A204.1 (cell line): Measurements from ENCODE around the gene SLC28A1.

Experiments used
- FAIRE-seq: peaks from 2 replicates; lab custom pipeline; 2012; peaks lifted over from hg19 to GRCh38; lab: Jason Lieb, UNC

SLC28A1 gene

GRCh38 chr15:84886211-84886983, 1.9 kb downstream of the SLC28A1 start:
- FAIRE-seq, result no peak

- FAIRE-seq, result no peak
Measured at GRCh38 chr15:84886984-84887299, 2.5 kb downstream of the SLC28A1 start.

- FAIRE-seq, result no peak
Measured at GRCh38 chr15:84887938-84888337, 3.5 kb downstream of the SLC28A1 start.

GRCh38 chr15:84888639-84889038, 4.2 kb downstream of the SLC28A1 start:
- FAIRE-seq, result no peak

GRCh38 chr15:84889313-84889990, 5.0 kb downstream of the SLC28A1 start:
- FAIRE-seq, result no peak

GRCh38 chr15:84889991-84890669, 5.7 kb downstream of the SLC28A1 start:
- FAIRE-seq, result no peak

- FAIRE-seq, result no peak
Measured at GRCh38 chr15:84890670-84891162, 6.3 kb downstream of the SLC28A1 start.

- FAIRE-seq, result no peak
Measured at GRCh38 chr15:84891339-84891738, 6.9 kb downstream of the SLC28A1 start.

GRCh38 chr15:84892786-84893307, 8.4 kb downstream of the SLC28A1 start:
- FAIRE-seq, result no peak

- no peak for FAIRE-seq
Measured at GRCh38 chr15:84893607-84894006, 9.1 kb downstream of the SLC28A1 start.

GRCh38 chr15:84894736-84895425, 10.4 kb downstream of the SLC28A1 start:
- no peak for FAIRE-seq

- no peak for FAIRE-seq
Measured at GRCh38 chr15:84898761-84899160, 14.3 kb downstream of the SLC28A1 start.

GRCh38 chr15:84899750-84900149, 15.3 kb downstream of the SLC28A1 start:
- no peak for FAIRE-seq

- FAIRE-seq, result no peak
Measured at GRCh38 chr15:84901540-84901939, 17.1 kb downstream of the SLC28A1 start.

- FAIRE-seq, result no peak
Measured at GRCh38 chr15:84903751-84904150, 19.3 kb downstream of the SLC28A1 start.

- FAIRE-seq, result no peak
Measured at GRCh38 chr15:84904419-84904818, 20.0 kb downstream of the SLC28A1 start.

- FAIRE-seq, result no peak
Measured at GRCh38 chr15:84905016-84905916, 20.8 kb downstream of the SLC28A1 start.

GRCh38 chr15:84907731-84908130, 23.3 kb downstream of the SLC28A1 start:
- FAIRE-seq, result no peak

- no peak for FAIRE-seq
Measured at GRCh38 chr15:84908564-84908963, 24.1 kb downstream of the SLC28A1 start.

GRCh38 chr15:84909029-84909428, 24.6 kb downstream of the SLC28A1 start:
- no peak for FAIRE-seq

- FAIRE-seq, result no peak
Measured at GRCh38 chr15:84909782-84910181, 25.3 kb downstream of the SLC28A1 start.
